HG03558 (cell line): ENCODE results near the gene ATP8A2.

Experiments
- ATAC-seq: cut with Tn5 transposase; IDR thresholded peaks from one replicate; pipeline ENCODE4 v1.9.1; 2021; ENCODE audit warnings: moderate number of reproducible peaks; ENCODE audit not compliant: unreplicated experiment; ENCODE audit errors: extremely low read depth

ATP8A2 gene

GRCh38 chr13:25380082-25380481 is 8.3 kb downstream of the ATP8A2 start:
- ATAC-seq = no peak

- ATAC-seq = no peak
Measured at GRCh38 chr13:25380741-25381324, 9.1 kb downstream of the ATP8A2 start.

GRCh38 chr13:25384758-25385410 is 13.1 kb downstream of the ATP8A2 start:
- no peak for ATAC-seq

- no peak for ATAC-seq
Measured at GRCh38 chr13:25391932-25392331, 20.2 kb downstream of the ATP8A2 start.

DNA sequence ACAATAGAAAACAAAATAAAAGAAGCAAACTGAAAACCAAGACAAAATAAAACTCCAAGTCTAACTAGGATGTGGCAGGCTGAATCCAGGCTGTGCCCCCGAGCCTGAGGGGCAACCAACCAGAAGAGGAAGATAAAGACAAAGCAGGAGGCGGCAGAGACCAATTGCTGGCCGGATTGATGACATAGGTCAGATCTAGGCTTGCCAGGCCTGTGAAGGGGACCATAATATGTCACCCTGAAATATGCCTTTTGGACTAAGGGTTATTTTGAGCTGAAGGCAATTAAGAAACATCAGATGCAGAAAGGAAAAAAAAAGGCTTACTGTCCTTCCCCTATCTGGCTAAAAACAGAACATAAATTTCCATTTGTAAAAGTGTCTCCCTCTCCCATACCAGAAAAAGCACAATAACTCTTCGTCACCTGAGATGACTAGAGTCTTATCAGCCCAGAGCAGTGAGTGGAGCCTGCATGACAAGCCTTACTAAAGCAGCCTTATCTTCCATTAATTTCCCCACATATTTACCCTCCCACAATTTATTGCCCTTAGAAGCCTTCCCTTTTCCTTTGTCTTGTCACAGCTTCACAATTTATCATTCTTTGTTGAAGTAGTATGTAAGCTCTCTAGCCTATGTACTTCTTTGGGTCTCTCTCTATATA is 22.8 kb downstream of the ATP8A2 start:
- no peak for ATAC-seq

- no peak for ATAC-seq
Measured at GRCh38 chr13:25397763-25398162, 26.0 kb downstream of the ATP8A2 start.

DNA sequence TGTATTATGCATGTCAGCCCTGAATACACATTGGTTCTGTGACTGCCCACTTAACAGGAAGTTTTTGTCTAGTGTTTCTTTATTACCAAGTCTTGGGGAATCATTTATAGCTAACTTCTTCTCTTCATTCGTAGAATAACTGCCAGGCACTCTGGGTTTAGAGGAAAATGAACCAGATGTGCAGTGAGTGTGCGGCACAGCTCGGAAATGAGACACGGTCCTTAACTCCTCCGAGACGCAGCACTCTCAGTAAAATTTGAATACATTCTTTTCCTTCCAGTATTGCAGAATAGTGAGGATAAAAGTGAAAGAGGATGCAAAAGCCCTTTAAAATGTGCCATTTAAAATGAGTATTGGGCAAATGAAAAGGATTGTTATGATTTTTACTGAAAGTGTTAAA is 29.2 kb downstream of the ATP8A2 start:
- ATAC-seq = no peak

GRCh38 chr13:25401958-25402357 is 30.2 kb downstream of the ATP8A2 start:
- ATAC-seq = no peak

DNA sequence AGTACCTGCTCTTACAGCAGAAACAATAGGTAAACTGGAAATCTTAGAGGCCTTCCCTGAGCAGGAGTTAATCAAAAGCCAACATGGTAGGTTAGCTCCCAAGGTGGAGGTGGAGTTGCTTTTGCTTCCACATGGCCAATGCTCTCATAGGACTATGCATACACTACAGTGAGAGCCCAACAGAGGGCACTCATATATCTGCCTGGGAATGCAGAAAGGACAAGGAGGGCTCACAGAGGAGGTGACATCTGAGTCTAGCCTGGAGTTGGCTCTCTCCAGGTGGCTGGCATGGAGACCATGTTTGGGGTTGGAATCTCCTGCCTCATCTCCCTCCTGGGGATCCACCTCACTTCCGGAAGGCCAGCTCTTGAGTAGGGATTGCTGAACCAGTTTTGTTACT is 34.6 kb downstream of the ATP8A2 start:
- ATAC-seq = no peak

GRCh38 chr13:25409938-25410337 is 38.2 kb downstream of the ATP8A2 start:
- ATAC-seq = no peak

DNA sequence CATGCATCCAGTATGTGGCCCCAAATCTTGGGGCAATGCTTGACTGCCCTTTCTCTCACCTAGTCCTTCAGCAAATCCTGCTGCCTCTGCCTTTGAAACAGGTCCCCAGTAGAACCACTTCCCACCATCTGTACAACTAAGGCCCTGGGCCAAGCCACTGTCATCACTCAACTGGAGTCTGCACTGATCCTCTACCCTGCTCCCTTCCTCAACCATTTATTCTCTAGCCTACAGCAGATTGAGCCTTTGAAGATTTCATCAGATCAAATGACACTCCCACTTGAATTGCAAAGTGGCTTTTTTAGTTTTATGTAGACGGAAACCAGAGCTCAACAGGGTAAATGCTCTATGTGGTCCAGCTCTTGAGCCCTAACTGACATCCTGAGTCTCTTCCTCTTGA is 43.5 kb downstream of the ATP8A2 start:
- no peak for ATAC-seq

DNA sequence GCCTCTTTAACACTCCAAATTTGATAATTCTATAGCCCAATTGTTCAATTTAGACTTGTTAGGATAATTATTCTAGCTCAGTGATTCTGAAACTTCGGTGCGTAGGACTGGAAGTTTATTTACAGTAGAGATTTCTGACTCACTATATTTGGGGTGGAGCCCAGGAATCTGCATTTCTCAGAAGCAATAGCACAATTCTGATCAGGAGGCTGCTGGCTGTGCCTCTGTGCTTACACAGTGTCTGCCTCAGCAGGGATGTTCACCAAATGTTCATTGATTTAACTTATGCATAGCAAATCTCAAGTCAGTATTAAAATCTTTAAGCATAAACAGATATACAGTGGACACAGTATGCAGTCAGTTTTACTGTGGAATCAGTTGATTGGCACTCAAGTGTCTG is 45.8 kb downstream of the ATP8A2 start:
- no peak for ATAC-seq

DNA sequence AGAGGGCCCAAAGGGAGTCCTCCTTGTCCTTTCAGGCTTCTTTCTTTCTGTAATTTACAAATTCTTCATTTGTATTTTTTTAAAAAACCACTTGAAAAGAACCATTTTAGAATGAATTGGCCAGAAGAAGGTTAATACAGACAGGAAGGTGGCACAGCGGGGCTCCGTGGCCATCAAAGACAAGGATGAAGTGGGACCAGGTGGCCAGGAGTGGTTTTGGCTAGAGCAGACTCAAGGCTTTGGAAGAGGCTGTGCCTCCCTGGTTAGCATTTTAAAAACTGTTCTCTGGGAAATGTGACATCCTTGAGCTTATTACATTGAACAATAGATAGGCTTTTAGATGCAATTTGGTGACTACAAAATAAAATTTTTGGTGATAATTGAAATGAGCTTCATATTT is 48.4 kb downstream of the ATP8A2 start:
- no peak for ATAC-seq

DNA sequence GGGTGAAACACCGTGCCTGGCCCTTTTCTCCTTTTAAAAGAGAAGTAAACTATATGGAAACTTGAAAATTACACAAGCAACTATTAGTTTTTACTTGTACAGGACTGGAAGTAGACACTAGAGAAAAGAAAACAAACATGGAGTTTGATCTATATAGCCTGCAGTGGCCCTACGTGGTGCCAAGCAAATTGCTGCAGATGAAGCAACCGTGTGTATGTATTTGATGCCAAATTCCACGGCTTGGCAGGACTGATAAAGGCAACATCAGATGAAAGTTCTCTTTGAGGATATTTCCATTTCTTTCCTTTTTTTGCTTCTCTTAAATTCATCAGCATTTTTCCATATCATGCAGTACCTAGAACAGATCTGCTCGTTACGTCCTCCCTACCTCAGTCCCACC is 49.8 kb downstream of the ATP8A2 start:
- no peak for ATAC-seq

GRCh38 chr13:25422153-25422552 is 50.4 kb downstream of the ATP8A2 start:
- no peak for ATAC-seq

DNA sequence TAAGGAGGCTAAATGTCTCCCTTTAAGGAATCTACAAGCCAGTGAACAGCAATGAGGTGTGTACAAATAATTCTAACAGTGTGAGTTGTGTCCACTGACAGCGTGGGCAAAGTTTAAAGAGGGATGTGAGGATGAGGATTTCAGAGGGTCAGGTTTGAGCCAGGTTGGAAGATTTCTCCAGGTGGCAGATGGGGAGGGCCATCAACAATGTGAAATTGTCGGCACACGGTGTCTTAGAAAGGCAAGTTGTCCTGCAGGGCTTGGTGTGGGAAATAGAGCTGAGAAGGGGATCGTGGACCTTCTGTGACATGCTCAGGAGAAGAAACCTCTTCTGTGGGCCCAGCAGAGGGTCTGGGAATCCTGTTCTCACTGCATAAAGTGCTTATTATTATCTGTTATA is 52.1 kb downstream of the ATP8A2 start:
- no peak for ATAC-seq

- ATAC-seq = no peak
Measured at GRCh38 chr13:25429466-25429865, 57.7 kb downstream of the ATP8A2 start.

DNA sequence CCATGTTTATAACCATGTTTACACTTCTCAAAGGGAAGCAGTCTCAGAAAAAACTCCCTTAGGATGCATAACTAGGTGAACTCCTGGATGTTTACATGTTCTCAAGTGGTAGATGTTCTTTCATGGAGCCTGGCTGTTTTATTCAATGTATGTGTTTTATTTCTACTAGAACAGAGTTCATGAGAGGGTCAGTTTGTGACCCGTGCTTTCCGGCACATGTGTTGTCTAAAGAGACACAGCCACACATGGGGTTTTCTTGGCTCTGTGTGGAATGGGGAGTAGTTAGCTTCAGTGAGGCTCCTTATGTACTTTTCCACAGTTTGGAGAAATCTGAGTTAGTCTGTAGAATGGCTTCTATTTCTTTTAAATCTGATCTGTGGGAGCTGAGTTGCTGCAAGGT is 60.9 kb downstream of the ATP8A2 start:
- ATAC-seq = no peak

GRCh38 chr13:25440061-25440460 is 68.3 kb downstream of the ATP8A2 start:
- no peak for ATAC-seq

GRCh38 chr13:25446261-25446660 is 74.5 kb downstream of the ATP8A2 start:
- ATAC-seq = no peak

DNA sequence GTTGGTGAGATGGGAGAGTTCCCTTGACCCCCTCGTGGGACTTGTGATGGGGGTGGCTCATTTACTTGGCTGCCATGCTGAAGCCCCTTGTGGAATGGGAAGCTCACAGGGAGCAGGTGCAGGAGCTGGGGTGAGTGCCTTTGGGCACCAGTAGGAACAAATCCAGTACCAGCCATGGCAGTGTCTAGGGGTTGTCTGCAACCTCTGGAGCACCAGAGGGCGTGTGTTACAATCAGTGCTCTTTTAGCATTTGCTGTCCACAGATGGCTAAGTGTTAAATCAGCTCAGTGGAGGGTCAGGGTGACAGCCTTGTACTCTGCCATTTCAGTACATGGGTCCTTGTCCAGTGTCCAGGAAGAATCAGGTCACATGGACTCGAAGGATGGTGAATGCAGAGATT is 75.6 kb downstream of the ATP8A2 start:
- ATAC-seq = no peak

- no peak for ATAC-seq
Measured at GRCh38 chr13:25453850-25454365, 82.1 kb downstream of the ATP8A2 start.
